Keratinocyte (primary cell): Measurements from ENCODE around the gene ZMAT3.

ENCODE experiments used
- EZH2 ChIP-seq: IDR thresholded peaks from one replicate; pipeline ENCODE4 v1.6.1; 2012; ENCODE audit warnings: inconsistent platforms, mild to moderate bottlenecking, low read length, moderate library complexity
- TF ChIP-seq, protein P1 (sequence below), 3 experiments: IDR thresholded peaks in 1 of 3; conservative IDR thresholded peaks in 1 of 3; optimal IDR thresholded peaks in 1 of 3; 2 replicates in 2 of 3; 3 replicates in 1 of 3; pipeline versions ENCODE3 to v1.5.1; 2011; ENCODE audit warnings: low read length in 3 of 3, mild to moderate bottlenecking in 3 of 3, moderate library complexity in 2 of 3, control low read depth in 1 of 3, inconsistent platforms in 1 of 3; ENCODE audit not compliant: insufficient read depth in 2 of 3; ENCODE audit errors: extremely low read depth in 1 of 3

DNA sequence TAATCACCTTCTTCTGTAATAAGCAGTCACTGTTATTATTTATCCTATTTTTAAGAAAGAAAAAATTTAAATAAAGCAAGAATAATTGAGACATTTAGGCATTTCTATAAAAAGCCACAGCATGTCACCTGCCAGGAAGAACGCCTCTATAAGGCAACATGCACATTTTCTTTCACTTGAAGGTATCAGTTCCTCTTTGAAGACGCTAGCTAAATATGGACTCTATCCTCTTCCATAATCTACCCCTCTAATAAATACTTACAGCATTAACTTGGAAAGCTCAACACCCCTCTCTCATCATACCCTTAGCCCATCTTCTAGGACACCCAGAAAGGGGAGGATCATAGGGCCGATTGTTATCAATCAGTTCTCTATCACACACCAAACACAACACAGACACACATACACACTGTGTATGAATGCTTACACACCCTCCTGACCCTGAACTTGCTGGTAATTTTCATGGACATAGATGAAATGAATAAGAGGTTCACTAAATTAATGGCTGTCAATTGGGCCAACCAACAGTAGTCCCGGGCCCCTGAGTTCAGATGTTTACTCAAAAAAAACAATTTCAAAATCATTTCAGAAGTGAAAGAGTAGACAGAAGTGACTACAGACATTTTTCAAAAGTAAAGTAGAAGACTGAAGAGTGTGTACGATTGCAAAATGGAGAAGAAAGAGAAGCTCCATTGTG is 102.5 kb downstream of the ZMAT3 start:
- TF ChIP-seq, protein P1, sequence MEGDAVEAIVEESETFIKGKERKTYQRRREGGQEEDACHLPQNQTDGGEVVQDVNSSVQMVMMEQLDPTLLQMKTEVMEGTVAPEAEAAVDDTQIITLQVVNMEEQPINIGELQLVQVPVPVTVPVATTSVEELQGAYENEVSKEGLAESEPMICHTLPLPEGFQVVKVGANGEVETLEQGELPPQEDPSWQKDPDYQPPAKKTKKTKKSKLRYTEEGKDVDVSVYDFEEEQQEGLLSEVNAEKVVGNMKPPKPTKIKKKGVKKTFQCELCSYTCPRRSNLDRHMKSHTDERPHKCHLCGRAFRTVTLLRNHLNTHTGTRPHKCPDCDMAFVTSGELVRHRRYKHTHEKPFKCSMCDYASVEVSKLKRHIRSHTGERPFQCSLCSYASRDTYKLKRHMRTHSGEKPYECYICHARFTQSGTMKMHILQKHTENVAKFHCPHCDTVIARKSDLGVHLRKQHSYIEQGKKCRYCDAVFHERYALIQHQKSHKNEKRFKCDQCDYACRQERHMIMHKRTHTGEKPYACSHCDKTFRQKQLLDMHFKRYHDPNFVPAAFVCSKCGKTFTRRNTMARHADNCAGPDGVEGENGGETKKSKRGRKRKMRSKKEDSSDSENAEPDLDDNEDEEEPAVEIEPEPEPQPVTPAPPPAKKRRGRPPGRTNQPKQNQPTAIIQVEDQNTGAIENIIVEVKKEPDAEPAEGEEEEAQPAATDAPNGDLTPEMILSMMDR (optimal IDR thresholded peaks at IDR 0.05 in 1 of 3, IDR thresholded peaks at IDR 0.05 in 1 of 3, conservative IDR thresholded peaks at IDR 0.05 in 1 of 3; ENCODE audit: extremely low read depth in 1 of 3, insufficient read depth in 2 of 3, low read length in 3 of 3): no peak
- TF ChIP-seq EZH2: no peak
